ENCODE measurements around the gene MYH2. TPM values are rescaled to one million over a fixed set of nuclear protein-coding genes. Genes with fewer than 3 reads are reported as not detected.

MYH2 gene
- polyA plus RNA-seq, 1 experiment, result not detected

- no peak for DNase-seq (ENCODE audit: low read depth, low spot score)
- POLR2A ChIA-PET, result no interaction called here
- no peaks in the 10 kb centered on the region for H3K27me3 ChIP-seq (ENCODE audit: control insufficient read depth, insufficient read depth, low read length)
Measured at GRCh38 chr17:10516638-10517037, 32.8 kb downstream of the MYH2 start.

GRCh38 chr17:10516065-10516464, 33.4 kb downstream of the MYH2 start:
- Histone ChIP-seq H3K9me3 (ENCODE audit: control insufficient read depth, insufficient read depth, low read length) (peaks cover 7% of the 10 kb centered on the region; the same call in 1 of the 2 replicates), H3K27me3 (ENCODE audit: control insufficient read depth, insufficient read depth, low read length) (no peaks in the 10 kb centered on the region), H3K27ac (ENCODE audit: low read depth, low read length) (no peak overlapping the region), H3K4me3 (ENCODE audit: low read depth, low read length) (no peak overlapping the region)
- no peak for DNase-seq (ENCODE audit: low read depth, low spot score)
- ChIA-PET POLR2A (no interaction called here), CTCF (no interaction called here)
- no peak for TF ChIP-seq CTCF (IDR thresholded peaks at IDR 0.05; ENCODE audit: low read depth, low read length)

More at GRCh38 chr17:10516638-10517037, 32.8 kb downstream of the MYH2 start:
- Histone ChIP-seq H3K27ac (ENCODE audit: low read depth, low read length) (no peak overlapping the region), H3K4me3 (ENCODE audit: low read depth, low read length) (no peak overlapping the region), H3K9me3 (ENCODE audit: control insufficient read depth, insufficient read depth, low read length) (peaks cover 7% of the 10 kb centered on the region; the same call in 1 of the 2 replicates)
- CTCF ChIA-PET, result no interaction called here
- no peak for TF ChIP-seq CTCF (IDR thresholded peaks at IDR 0.05; ENCODE audit: low read depth, low read length)

- H3K27ac ChIP-seq (ENCODE audit: low read depth, low read length), result no peak overlapping the region
- H3K27me3 ChIP-seq (ENCODE audit: control insufficient read depth, insufficient read depth, low read length), result no peaks in the 10 kb centered on the region
- DNase-seq (ENCODE audit: low read depth, low spot score), result no peak
- TF ChIP-seq CTCF (IDR thresholded peaks at IDR 0.05; ENCODE audit: low read depth, low read length), result no peak
- ChIA-PET CTCF (no interaction called here), POLR2A (no interaction called here)
- no peak overlapping the region for H3K4me3 ChIP-seq (ENCODE audit: low read depth, low read length)
- H3K9me3 ChIP-seq (ENCODE audit: control insufficient read depth, insufficient read depth, low read length), result peaks cover 10% of the 10 kb centered on the region; the same call in 1 of the 2 replicates
Measured at GRCh38 chr17:10513299-10514067, 36.0 kb downstream of the MYH2 start.

- ChIA-PET CTCF (no interaction called here), POLR2A (no interaction called here)
- no peaks in the 10 kb centered on the region for H3K27me3 ChIP-seq (ENCODE audit: control insufficient read depth, insufficient read depth, low read length)
- TF ChIP-seq CTCF (IDR thresholded peaks at IDR 0.05; ENCODE audit: low read depth, low read length), result no peak
- H3K4me3 ChIP-seq (ENCODE audit: low read depth, low read length), result no peak overlapping the region
- H3K27ac ChIP-seq (ENCODE audit: low read depth, low read length), result no peak overlapping the region
- no peak for DNase-seq (ENCODE audit: low read depth, low spot score)
- peaks cover 14% of the 10 kb centered on the region; the same call in 1 of the 2 replicates for H3K9me3 ChIP-seq (ENCODE audit: control insufficient read depth, insufficient read depth, low read length)
Measured at GRCh38 chr17:10512856-10513255, 36.6 kb downstream of the MYH2 start.

GRCh38 chr17:10499950-10500349, 49.5 kb downstream of the MYH2 start:
- ChIA-PET CTCF (no interaction called here), POLR2A (no interaction called here)
- Histone ChIP-seq H3K27ac (ENCODE audit: low read depth, low read length) (no peak overlapping the region), H3K4me3 (ENCODE audit: low read depth, low read length) (no peak overlapping the region), H3K9me3 (ENCODE audit: control insufficient read depth, insufficient read depth, low read length) (peaks cover 12% of the 10 kb centered on the region), H3K27me3 (ENCODE audit: control insufficient read depth, insufficient read depth, low read length) (no peaks in the 10 kb centered on the region)
- DNase-seq (ENCODE audit: low read depth, low spot score), result no peak
- TF ChIP-seq CTCF (IDR thresholded peaks at IDR 0.05; ENCODE audit: low read depth, low read length), result no peak
